Esophagus muscularis mucosa (tissue), 4 donors: ENCODE results near the gene DDR1.
"Not testable (repeated sequence)": the region's sequence is repeated elsewhere in the genome, so short reads cannot be mapped to it uniquely, and the experiment has no call there.

Experiments
- EP300 ChIP-seq: sonication (generic); formaldehyde crosslinking; IDR thresholded peaks from one replicate; pipeline ENCODE4 v1.6.1; 2017; ENCODE audit warnings: antibody characterized with exemption
- POLR2A ChIP-seq: fragments of 450-650 bp; IDR thresholded peaks from one replicate; pipeline ENCODE4 v1.6.1; 2017; ENCODE audit warnings: antibody characterized with exemption, moderate library complexity, mild to moderate bottlenecking, low read depth
- POLR2AphosphoS5 ChIP-seq, 2 donors: sonication (generic); formaldehyde crosslinking; IDR thresholded peaks; one replicate each; pipeline ENCODE4 v1.6.1; 2017; ENCODE audit warnings: antibody characterized with exemption in 2 of 2
- TF ChIP-seq, protein P1 (sequence below), 3 experiments: fragments of 200-600 bp in 2 of 3; fragments of 450-650 bp in 1 of 3; sonication (generic) in 2 of 3; IDR thresholded peaks; one replicate each; pipeline ENCODE4 v1.5.1; 2017 to 2019; ENCODE audit warnings: antibody characterized with exemption in 3 of 3, mild to moderate bottlenecking in 2 of 3, moderate library complexity in 1 of 3

DNA sequence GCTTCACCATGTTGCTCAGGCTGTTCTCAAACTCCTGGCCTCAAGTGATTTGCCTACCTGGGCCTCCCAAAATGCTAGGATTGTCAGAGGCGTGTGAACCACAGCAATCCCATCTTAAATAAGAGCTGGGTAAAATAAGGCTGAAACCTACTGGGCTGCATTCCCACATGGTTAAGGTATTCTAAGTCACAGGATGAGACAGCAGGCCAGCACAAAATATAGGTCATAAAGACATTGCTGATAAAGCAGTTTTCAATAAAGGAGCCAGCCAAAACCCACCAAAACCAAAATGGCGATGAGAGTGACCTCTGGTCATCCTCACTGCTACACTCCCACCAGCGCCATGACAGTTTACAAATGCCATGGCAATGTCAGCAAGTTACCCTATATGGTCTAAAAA lies 10.5 kb upstream of the DDR1 start:
- TF ChIP-seq, protein P1, sequence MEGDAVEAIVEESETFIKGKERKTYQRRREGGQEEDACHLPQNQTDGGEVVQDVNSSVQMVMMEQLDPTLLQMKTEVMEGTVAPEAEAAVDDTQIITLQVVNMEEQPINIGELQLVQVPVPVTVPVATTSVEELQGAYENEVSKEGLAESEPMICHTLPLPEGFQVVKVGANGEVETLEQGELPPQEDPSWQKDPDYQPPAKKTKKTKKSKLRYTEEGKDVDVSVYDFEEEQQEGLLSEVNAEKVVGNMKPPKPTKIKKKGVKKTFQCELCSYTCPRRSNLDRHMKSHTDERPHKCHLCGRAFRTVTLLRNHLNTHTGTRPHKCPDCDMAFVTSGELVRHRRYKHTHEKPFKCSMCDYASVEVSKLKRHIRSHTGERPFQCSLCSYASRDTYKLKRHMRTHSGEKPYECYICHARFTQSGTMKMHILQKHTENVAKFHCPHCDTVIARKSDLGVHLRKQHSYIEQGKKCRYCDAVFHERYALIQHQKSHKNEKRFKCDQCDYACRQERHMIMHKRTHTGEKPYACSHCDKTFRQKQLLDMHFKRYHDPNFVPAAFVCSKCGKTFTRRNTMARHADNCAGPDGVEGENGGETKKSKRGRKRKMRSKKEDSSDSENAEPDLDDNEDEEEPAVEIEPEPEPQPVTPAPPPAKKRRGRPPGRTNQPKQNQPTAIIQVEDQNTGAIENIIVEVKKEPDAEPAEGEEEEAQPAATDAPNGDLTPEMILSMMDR (IDR thresholded peaks at IDR 0.05): not testable (repeated sequence)
- not testable (repeated sequence) for TF ChIP-seq POLR2A; POLR2AphosphoS5 (IDR thresholded peaks at IDR 0.05); EP300
